ENCODE measurements around the gene ZNF234.

DNA sequence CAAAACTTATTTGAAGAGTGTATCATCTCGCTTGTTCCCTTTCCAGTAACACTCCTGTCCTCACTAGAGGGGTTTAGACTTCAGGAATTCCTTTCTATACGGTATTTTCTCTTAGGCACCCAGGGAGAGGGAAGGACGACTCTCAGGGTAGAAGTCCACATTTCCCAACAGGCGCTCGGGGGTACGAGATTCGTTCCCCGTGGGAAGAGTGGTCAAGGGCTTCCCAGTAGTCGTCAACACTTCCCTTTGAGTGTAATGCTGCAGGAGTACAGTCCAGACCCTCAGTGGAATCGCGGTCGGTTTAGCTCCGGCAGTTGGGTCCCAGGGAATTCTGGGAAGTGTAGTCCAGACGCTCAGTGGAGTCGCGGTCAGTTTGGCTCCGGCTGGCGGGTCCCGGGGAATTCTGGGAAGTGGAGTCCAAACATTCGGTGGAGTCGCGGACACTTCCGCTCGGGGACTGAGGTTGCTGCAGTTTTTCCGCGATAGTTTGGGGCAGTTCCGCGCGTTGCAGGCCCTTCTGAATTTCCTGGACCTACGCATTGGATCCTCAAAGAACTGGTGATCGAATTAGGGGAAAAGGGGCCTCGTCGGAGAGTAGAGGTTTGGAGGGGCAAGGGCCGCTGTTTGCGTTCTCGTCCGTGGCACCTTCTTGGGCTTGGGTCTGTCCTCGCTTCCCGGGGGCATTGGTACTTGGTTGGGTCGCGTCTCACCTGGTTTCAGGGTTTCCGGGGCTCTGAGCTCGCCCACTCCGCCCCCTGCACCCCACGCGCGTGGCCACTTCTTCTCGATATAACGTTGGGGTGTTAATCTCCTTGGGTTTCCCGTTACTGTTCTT is 47.2 kb upstream of the ZNF234 start, which contains the start of gene ZNF224:
- TF ChIP-seq CTCF (conservative IDR thresholded peaks at IDR 0.05 in 1 of 2, IDR thresholded peaks at IDR 0.05 in 1 of 2; ENCODE audit: low read depth in 1 of 2, low read length in 2 of 2) (no peak), EZH2 (IDR thresholded peaks at IDR 0.05; ENCODE audit: low read length, missing control alignments) (no peak)
